CD4-positive, CD25-positive, alpha-beta regulatory T cell (primary cell): ENCODE data around the gene ANGEL1. TPM values are rescaled to one million over a fixed set of nuclear protein-coding genes. Genes with fewer than 3 reads are reported as not detected.
A peak's percentile ranks its signal among the peaks of the same experiment; 100 is the strongest.

Experiments
- ATAC-seq, 2 donors: fragments of 150-1000 bp; cut with Tn5 transposase; one replicate each; pipeline ENCODE4 v1.10.0; 2021; ENCODE audit warnings: low read depth in 2 of 2, moderate number of reproducible peaks in 2 of 2, moderate library complexity in 1 of 2
- DNase-seq, 3 donors: peaks; one replicate each; pipeline versions ENCODE4 v3.0.0 to v3.0.0-alpha.2; 2012 to 2022; ENCODE audit warnings: mixed read lengths in 1 of 3
- H3K27ac ChIP-seq: one replicate; pipeline ENCODE4 v1.7.0; 2013; ENCODE audit warnings: mild to moderate bottlenecking, low read length; ENCODE audit not compliant: insufficient read depth, poor library complexity, severe bottlenecking
- H3K27me3 ChIP-seq: one replicate; pipeline ENCODE4 v1.7.0; 2013; ENCODE audit warnings: low read length; ENCODE audit not compliant: control insufficient read depth, insufficient read depth
- H3K36me3 ChIP-seq: one replicate; pipeline ENCODE4 v1.7.0; 2013; ENCODE audit warnings: mild to moderate bottlenecking, low read length, moderate library complexity; ENCODE audit not compliant: control insufficient read depth, insufficient read depth
- H3K4me1 ChIP-seq: 2 replicates; pipeline ENCODE4 v1.7.0; 2013; ENCODE audit warnings: mild to moderate bottlenecking, low read length; ENCODE audit not compliant: insufficient read depth, control insufficient read depth, poor library complexity, severe bottlenecking
- H3K4me3 ChIP-seq: one replicate; pipeline ENCODE4 v1.7.0; 2013; ENCODE audit warnings: low read depth, mild to moderate bottlenecking, low read length, moderate library complexity
- H3K9me3 ChIP-seq, 2 experiments: 1 replicate in 1 of 2; 2 replicates in 1 of 2; pipeline ENCODE4 v1.7.0; 2013; ENCODE audit warnings: low read length in 2 of 2, mild to moderate bottlenecking in 1 of 2, moderate library complexity in 1 of 2; ENCODE audit not compliant: control insufficient read depth in 2 of 2
- H3K27ac Mint-ChIP-seq, 3 donors: one replicate each; pipeline ENCODE4 v1.8.0; 2020 to 2022; ENCODE audit warnings: mild to moderate bottlenecking in 3 of 3, mixed read lengths in 3 of 3, moderate library complexity in 2 of 3
- H3K27me3 Mint-ChIP-seq: one replicate; pipeline ENCODE4 v1.8.0; 2022; ENCODE audit warnings: mild to moderate bottlenecking, mixed read lengths
- H3K36me3 Mint-ChIP-seq: one replicate; pipeline ENCODE4 v1.8.0; 2020; ENCODE audit warnings: mixed read lengths
- H3K4me1 Mint-ChIP-seq, 4 donors: one replicate each; pipeline ENCODE4 v1.8.0; 2020 to 2022; ENCODE audit warnings: mixed read lengths in 4 of 4, mild to moderate bottlenecking in 1 of 4
- H3K4me3 Mint-ChIP-seq, 4 donors: one replicate each; pipeline ENCODE4 v1.8.0; 2020 to 2022; ENCODE audit warnings: mild to moderate bottlenecking in 4 of 4, mixed read lengths in 4 of 4, moderate library complexity in 3 of 4
- H3K9me3 Mint-ChIP-seq, 7 donors: one replicate each; pipeline ENCODE4 v1.8.0; 2020 to 2022; ENCODE audit warnings: mixed read lengths in 7 of 7, mild to moderate bottlenecking in 3 of 7, moderate library complexity in 2 of 7
- polyA plus RNA-seq, 4 donors: library from polyadenylated mRNA; unstranded; fragments of 300-500 nt; fragmentation: Illumina TruSeq; gene quantifications; one replicate each; pipeline ENCODE4 v1.2.3, GENCODE V29; 2021
- total RNA-seq: library from RNA; stranded (reverse); gene quantifications from one replicate; pipeline ENCODE4 v1.2.3, GENCODE V29; 2022

The ANGEL1 gene
- total and polyA plus RNA-seq, 5 donors from 2014 or later, result 13.0 to 23.4 (median 18.9) TPM

DNA sequence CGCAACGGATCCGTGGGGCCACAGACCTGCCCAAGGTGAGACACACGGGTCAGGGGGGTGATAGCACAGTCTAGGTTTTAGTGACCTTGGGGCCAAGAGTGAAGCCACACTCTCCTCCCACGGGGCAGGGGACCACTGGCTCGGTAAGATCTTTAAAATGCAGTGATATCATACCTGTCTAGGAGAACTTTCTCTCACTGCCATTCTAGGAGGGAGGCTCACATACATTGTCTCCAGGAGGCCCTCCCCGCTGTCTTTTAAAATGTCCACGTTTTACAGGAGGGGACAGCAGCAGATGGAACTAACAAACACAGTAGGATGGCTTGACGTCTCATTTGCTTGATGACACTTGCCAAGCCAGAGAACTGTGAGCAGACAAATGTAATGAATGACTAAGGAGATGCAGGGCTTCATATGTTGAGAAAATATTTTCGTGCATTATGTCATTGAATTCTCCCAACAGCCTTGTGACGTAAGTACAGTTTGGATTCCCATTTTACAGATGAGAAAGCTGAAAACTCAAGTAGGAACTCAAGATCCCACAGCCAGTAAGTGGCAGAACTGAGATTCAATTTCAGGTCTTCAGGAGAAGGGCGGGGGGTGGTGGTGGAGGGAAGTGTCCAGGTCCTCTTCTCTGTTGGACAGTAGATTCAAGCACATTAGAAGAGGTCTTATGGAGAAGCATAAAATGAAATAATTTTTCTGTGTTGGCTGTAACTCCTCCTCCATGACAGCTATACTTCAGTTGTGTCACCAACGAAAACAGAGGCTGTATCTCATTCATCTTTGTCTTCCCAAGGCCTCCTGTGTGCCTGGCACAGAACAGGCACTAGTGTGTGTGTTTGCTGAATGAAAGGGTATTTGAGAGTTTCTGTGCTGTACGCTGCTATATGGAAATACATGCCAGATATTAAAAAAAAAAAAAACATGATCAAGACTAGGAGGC lies 49.3 kb downstream of the ANGEL1 start:
- no peaks in the 10 kb centered on the region for H3K9me3 Mint-ChIP-seq
- DNase-seq (no peak), ATAC-seq (no peak)
- H3K27ac Mint-ChIP-seq, result no peak overlapping the region
- no peaks in the 10 kb centered on the region for H3K36me3 ChIP-seq
- H3K4me3 ChIP-seq, result no peak overlapping the region
- no peak overlapping the region for H3K27ac ChIP-seq
- no peaks in the 10 kb centered on the region for H3K9me3 ChIP-seq
- H3K4me3 Mint-ChIP-seq, result peak overlapping the region; percentile 11 to 89 (median 60)
- H3K36me3 Mint-ChIP-seq, result no peaks in the 10 kb centered on the region
- H3K27me3 ChIP-seq, result no peaks in the 10 kb centered on the region
- peaks cover 32% of the 10 kb centered on the region for H3K4me1 ChIP-seq
- H3K4me1 Mint-ChIP-seq, result peaks cover 0 to 36% (median 15%) of the 10 kb centered on the region in 4 donors
- peaks cover 57% of the 10 kb centered on the region for H3K27me3 Mint-ChIP-seq

DNA sequence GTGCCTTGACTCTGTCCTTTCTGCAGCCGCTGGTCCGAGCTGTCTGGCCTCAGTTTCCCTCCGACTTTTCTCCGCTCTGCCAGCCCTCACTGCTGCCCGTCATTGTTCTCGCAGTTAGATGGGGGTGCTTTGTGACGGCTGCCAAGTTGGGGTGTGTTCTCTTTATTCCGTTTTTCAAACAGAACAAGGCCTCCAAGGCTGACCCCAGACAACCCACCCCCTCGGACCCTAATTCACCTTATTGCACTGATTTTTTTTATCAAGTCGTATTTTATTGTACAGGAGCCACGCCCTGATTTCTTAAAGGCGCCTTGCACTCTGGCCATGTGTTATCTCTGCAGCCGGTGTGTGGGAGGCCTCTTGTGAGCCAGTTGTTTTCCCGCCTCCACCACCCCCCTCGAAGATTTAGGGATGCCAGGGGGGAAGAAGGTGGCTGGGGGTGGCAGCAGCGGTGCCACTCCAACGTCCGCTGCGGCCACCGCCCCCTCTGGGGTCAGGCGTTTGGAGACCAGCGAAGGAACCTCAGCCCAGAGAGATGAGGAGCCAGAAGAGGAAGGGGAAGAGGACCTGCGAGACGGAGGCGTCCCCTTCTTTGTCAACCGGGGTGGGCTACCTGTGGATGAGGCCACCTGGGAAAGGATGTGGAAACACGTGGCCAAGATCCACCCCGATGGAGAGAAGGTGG lies 50.1 kb downstream of the ANGEL1 start:
- peak overlapping the region; percentile 80 to 93 (median 86) for H3K4me3 Mint-ChIP-seq
- H3K27me3 Mint-ChIP-seq, result peaks cover 53% of the 10 kb centered on the region
- no peaks in the 10 kb centered on the region for H3K27me3 ChIP-seq
- no peak for ATAC-seq
- H3K36me3 Mint-ChIP-seq, result no peaks in the 10 kb centered on the region
- H3K9me3 ChIP-seq, result no peaks in the 10 kb centered on the region
- peaks cover 24% of the 10 kb centered on the region for H3K4me1 ChIP-seq
- peaks cover 0 to 29% (median 11%) of the 10 kb centered on the region in 4 donors for H3K4me1 Mint-ChIP-seq
- H3K4me3 ChIP-seq, result peak overlapping the region; percentile 55
- DNase-seq, result no peak
- H3K9me3 Mint-ChIP-seq, result no peaks in the 10 kb centered on the region
- H3K27ac ChIP-seq, result no peak overlapping the region
- no peak overlapping the region for H3K27ac Mint-ChIP-seq
- no peaks in the 10 kb centered on the region for H3K36me3 ChIP-seq

GRCh38 chr14:76761960-76762410 lies 50.7 kb downstream of the ANGEL1 start:
- DNase-seq, result no peak
- H3K27ac Mint-ChIP-seq, result no peak overlapping the region
- H3K36me3 Mint-ChIP-seq, result no peaks in the 10 kb centered on the region
- H3K27me3 ChIP-seq, result no peaks in the 10 kb centered on the region
- peaks cover 24% of the 10 kb centered on the region for H3K4me1 ChIP-seq
- no peaks in the 10 kb centered on the region for H3K36me3 ChIP-seq
- no peaks in the 10 kb centered on the region for H3K9me3 ChIP-seq
- H3K27me3 Mint-ChIP-seq, result peaks cover 54% of the 10 kb centered on the region
- H3K4me3 ChIP-seq, result peak overlapping the region; percentile 55
- no peak overlapping the region for H3K27ac ChIP-seq
- no peak for ATAC-seq
- peaks cover 0 to 27% (median 11%) of the 10 kb centered on the region in 4 donors for H3K4me1 Mint-ChIP-seq
- no peaks in the 10 kb centered on the region for H3K9me3 Mint-ChIP-seq
- peak overlapping the region; percentile 80 to 93 (median 86) for H3K4me3 Mint-ChIP-seq

- peaks cover 57% of the 10 kb centered on the region for H3K27me3 Mint-ChIP-seq
- ATAC-seq, result peak; percentile 81 to 82
Observed at GRCh38 chr14:76761136-76761959, 51.3 kb downstream of the ANGEL1 start, which contains the start of gene VASH1. Gene VASH1 (plus strand): TSS chr14:76761468. CDS start chr14:76762822, 1,354 bp downstream.

GRCh38 chr14:76760331-76761135 lies 52.1 kb downstream of the ANGEL1 start:
- peaks cover 0 to 22% (median 11%) of the 10 kb centered on the region in 4 donors for H3K4me1 Mint-ChIP-seq
- no peaks in the 10 kb centered on the region for H3K9me3 ChIP-seq
- ATAC-seq, result no peak
- H3K4me3 Mint-ChIP-seq, result peak overlapping the region; percentile 70 to 82 (median 80)
- peaks cover 65% of the 10 kb centered on the region for H3K27me3 Mint-ChIP-seq
- peaks cover 3% of the 10 kb centered on the region for H3K27me3 ChIP-seq
- no peak overlapping the region for H3K27ac ChIP-seq
- DNase-seq, result no peak
- no peaks in the 10 kb centered on the region for H3K36me3 ChIP-seq
- H3K4me1 ChIP-seq, result peaks cover 24% of the 10 kb centered on the region
- no peaks in the 10 kb centered on the region for H3K36me3 Mint-ChIP-seq
- no peaks in the 10 kb centered on the region for H3K9me3 Mint-ChIP-seq
- peak overlapping the region; percentile 26 for H3K4me3 ChIP-seq
- H3K27ac Mint-ChIP-seq, result no peak overlapping the region

More at GRCh38 chr14:76761136-76761959, 51.3 kb downstream of the ANGEL1 start, which contains the start of gene VASH1:
- Histone ChIP-seq H3K4me3 (peak within 1 kb of the TSS; percentile 55), H3K27ac (no peak within 1 kb of the TSS), H3K36me3 (no peaks in the 10 kb centered on the region), H3K27me3 (peaks cover 3% of the 10 kb centered on the region), H3K4me1 (peaks cover 24% of the 10 kb centered on the region), H3K9me3 (no peaks in the 10 kb centered on the region)
- Mint-ChIP-seq H3K9me3 (no peaks in the 10 kb centered on the region), H3K4me1 (peaks cover 0 to 27% (median 11%) of the 10 kb centered on the region in 4 donors), H3K36me3 (no peaks in the 10 kb centered on the region), H3K4me3 (peak within 1 kb of the TSS; percentile 80 to 93 (median 86)), H3K27ac (no peak within 1 kb of the TSS)
- peak in 1 of 3 donors; percentile 80 for DNase-seq

DNA sequence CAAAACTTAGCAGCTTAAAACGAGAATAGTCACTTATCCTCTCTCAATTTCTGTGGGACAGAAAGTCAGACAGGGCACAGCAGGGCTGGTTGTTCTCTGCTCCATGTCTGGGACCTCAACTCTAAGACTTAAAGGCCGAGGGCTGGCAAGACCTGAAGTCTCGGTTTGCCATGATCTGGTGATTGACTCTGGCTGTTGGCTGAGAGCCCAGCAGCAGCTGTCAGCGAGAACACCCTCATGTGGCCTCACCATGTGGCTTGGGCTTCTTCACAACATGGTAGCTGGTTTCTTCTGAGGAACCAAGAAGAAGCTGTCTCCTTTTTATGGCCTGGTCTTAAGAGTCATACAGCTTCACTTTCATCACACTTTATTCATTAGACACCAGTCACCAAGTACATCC lies 53.1 kb downstream of the ANGEL1 start:
- Histone ChIP-seq H3K36me3 (no peaks in the 10 kb centered on the region), H3K27me3 (peaks cover 3% of the 10 kb centered on the region), H3K27ac (no peak overlapping the region), H3K4me3 (no peak overlapping the region), H3K4me1 (peaks cover 24% of the 10 kb centered on the region), H3K9me3 (no peaks in the 10 kb centered on the region)
- ATAC-seq, result no peak
- DNase-seq, result no peak
- H3K27me3 Mint-ChIP-seq, result peaks cover 59% of the 10 kb centered on the region
- no peaks in the 10 kb centered on the region for H3K36me3 Mint-ChIP-seq
- peak overlapping the region in 1 of 3 donors; percentile 52 for H3K27ac Mint-ChIP-seq
- peak overlapping the region in 1 of 4 donors; percentile 82 for H3K4me3 Mint-ChIP-seq
- H3K9me3 Mint-ChIP-seq, result no peaks in the 10 kb centered on the region
- peaks cover 0 to 22% (median 10%) of the 10 kb centered on the region in 4 donors for H3K4me1 Mint-ChIP-seq
